Karpas-422 (cell line): ENCODE data around the gene OTOP2. TPM values are rescaled to one million over a fixed set of nuclear protein-coding genes. Genes with fewer than 3 reads are reported as not detected.

Experiments
- DNase-seq: peaks from one replicate; pipeline ENCODE4 v3.0.0-alpha.2; 2015
- H2AFZ ChIP-seq: fragments of 200-600 bp; sonication (generic); 2 replicates; pipeline ENCODE4 v1.6.1; 2014; ENCODE audit warnings: antibody characterized with exemption, low read length, mixed read lengths
- H3K27ac ChIP-seq: fragments of 200-600 bp; sonication (generic); 2 replicates; pipeline ENCODE4 v1.5.1; 2014; ENCODE audit warnings: mild to moderate bottlenecking, low read length, moderate library complexity
- H3K27me3 ChIP-seq: fragments of 200-600 bp; sonication (generic); 2 replicates; pipeline ENCODE4 v1.6.1; 2014; ENCODE audit warnings: low read length, mixed read lengths
- H3K36me3 ChIP-seq: fragments of 200-600 bp; sonication (generic); 2 replicates; pipeline ENCODE4 v1.6.1; 2014; ENCODE audit warnings: low read length, mixed read lengths; ENCODE audit not compliant: insufficient read depth
- H3K4me1 ChIP-seq: fragments of 200-600 bp; sonication (generic); 2 replicates; pipeline ENCODE4 v1.6.1; 2014; ENCODE audit warnings: mild to moderate bottlenecking, low read length, mixed read lengths
- H3K4me2 ChIP-seq: fragments of 200-600 bp; sonication (generic); 2 replicates; pipeline ENCODE4 v1.6.1; 2014; ENCODE audit warnings: low read length, low read depth, mild to moderate bottlenecking; ENCODE audit not compliant: poor library complexity, severe bottlenecking
- H3K4me3 ChIP-seq: fragments of 200-600 bp; sonication (generic); 2 replicates; pipeline ENCODE4 v1.5.1; 2014; ENCODE audit warnings: mild to moderate bottlenecking, antibody characterized with exemption, low read length, mixed read lengths
- H3K79me2 ChIP-seq: fragments of 200-600 bp; sonication (generic); 2 replicates; pipeline ENCODE4 v1.6.1; 2014; ENCODE audit warnings: mild to moderate bottlenecking, low read length, mixed read lengths
- H3K9ac ChIP-seq: fragments of 200-600 bp; sonication (generic); 2 replicates; pipeline ENCODE4 v1.6.0; 2014; ENCODE audit warnings: low read length
- H3K9me2 ChIP-seq: fragments of 200-600 bp; sonication (generic), shearing (Covaris generic); replicated peaks from 2 replicates; pipeline ENCODE4 v1.6.0; 2014; ENCODE audit warnings: mild to moderate bottlenecking, low read length, moderate library complexity; ENCODE audit not compliant: insufficient read depth
- H3K9me3 ChIP-seq: fragments of 300-700, 200-600 bp; sonication (generic); 2 replicates; pipeline ENCODE4 v1.6.1; 2014; ENCODE audit warnings: low read length, mixed read lengths
- H4K20me1 ChIP-seq: fragments of 200-600 bp; sonication (generic); 2 replicates; pipeline ENCODE4 v1.6.1; 2014; ENCODE audit warnings: mild to moderate bottlenecking, antibody characterized with exemption, low read length, low read depth; ENCODE audit not compliant: insufficient read depth
- total RNA-seq: library from RNA; depleted of rRNA; stranded (reverse); fragments of >200 nt; shearing (Covaris generic); gene quantifications from 2 replicates; pipeline ENCODE4 v1.2.3, GENCODE V29; 2014; ENCODE audit warnings: low replicate concordance

OTOP2 gene
- total RNA-seq, 1 experiment from 2014 or later: not detected

- no peak overlapping the region for H3K27ac ChIP-seq
- H3K4me3 ChIP-seq: no peak overlapping the region
- H2AFZ ChIP-seq: no peak overlapping the region
- no peaks in the 10 kb centered on the region for H3K4me1 ChIP-seq
- H3K79me2 ChIP-seq: no peaks in the 10 kb centered on the region
- H3K9me2 ChIP-seq: no peaks in the 10 kb centered on the region
- DNase-seq: no peak
- H3K9ac ChIP-seq: no peak overlapping the region
- H3K36me3 ChIP-seq: no peaks in the 10 kb centered on the region
- no peaks in the 10 kb centered on the region for H3K27me3 ChIP-seq
- no peaks in the 10 kb centered on the region for H4K20me1 ChIP-seq
- H3K4me2 ChIP-seq: no peak overlapping the region
- H3K9me3 ChIP-seq: no peaks in the 10 kb centered on the region
Observed at GRCh38 chr17:74951065-74951464, 27.0 kb downstream of the OTOP2 start.

GRCh38 chr17:74951680-74952421 is 27.8 kb downstream of the OTOP2 start:
- Histone ChIP-seq H3K9me2 (no peaks in the 10 kb centered on the region), H2AFZ (no peak overlapping the region), H4K20me1 (no peaks in the 10 kb centered on the region), H3K79me2 (no peaks in the 10 kb centered on the region), H3K4me1 (no peaks in the 10 kb centered on the region), H3K36me3 (no peaks in the 10 kb centered on the region), H3K27me3 (no peaks in the 10 kb centered on the region), H3K9me3 (no peaks in the 10 kb centered on the region), H3K9ac (no peak overlapping the region), H3K27ac (no peak overlapping the region), H3K4me2 (no peak overlapping the region), H3K4me3 (no peak overlapping the region)
- no peak for DNase-seq

DNA sequence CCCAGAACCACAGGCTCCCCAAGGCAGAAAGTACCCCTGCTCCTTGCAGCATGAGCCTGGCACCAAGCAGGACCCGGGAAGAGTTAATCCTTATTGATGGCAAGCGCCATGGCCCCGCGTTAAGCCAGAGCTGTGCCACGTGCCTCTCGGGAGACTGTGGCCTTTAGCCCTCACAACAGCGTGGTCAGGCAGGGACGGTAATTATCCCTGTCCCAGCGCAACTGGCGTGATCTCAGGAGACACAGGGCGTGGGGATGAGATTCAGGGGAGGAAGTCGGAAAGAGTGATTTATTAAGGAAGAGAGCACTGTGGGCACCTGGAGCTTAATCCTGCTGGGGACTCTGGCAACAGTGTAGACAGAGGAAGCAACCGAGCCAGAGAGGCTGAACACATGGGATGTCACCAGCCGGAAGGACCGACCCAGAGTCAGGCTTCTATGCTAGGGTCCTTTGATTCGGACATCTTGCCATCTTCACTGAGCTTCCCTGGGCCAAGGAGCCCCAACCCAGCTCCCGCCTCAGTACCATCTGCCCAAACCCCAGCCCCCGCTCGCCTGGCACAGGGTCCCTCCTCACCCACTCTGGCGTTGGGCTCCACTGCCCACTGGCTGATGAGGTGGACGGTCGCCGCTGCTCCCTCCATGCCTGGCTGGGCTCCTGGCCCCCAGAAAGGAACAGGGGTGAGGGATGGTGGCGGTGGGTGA is 28.5 kb downstream of the OTOP2 start:
- no peak overlapping the region for H3K4me2 ChIP-seq
- no peaks in the 10 kb centered on the region for H3K36me3 ChIP-seq
- H3K79me2 ChIP-seq: no peaks in the 10 kb centered on the region

GRCh38 chr17:74953134-74953687 is 29.1 kb downstream of the OTOP2 start:
- H3K9me2 ChIP-seq: no peaks in the 10 kb centered on the region
- H3K27me3 ChIP-seq: no peaks in the 10 kb centered on the region
- no peaks in the 10 kb centered on the region for H3K79me2 ChIP-seq
- no peaks in the 10 kb centered on the region for H4K20me1 ChIP-seq
- H3K9me3 ChIP-seq: no peaks in the 10 kb centered on the region
- H3K4me2 ChIP-seq: no peak overlapping the region
- H3K36me3 ChIP-seq: no peaks in the 10 kb centered on the region
- no peak overlapping the region for H3K4me3 ChIP-seq
- DNase-seq: no peak
- H3K27ac ChIP-seq: no peak overlapping the region
- no peak overlapping the region for H2AFZ ChIP-seq
- H3K9ac ChIP-seq: no peak overlapping the region
- H3K4me1 ChIP-seq: no peaks in the 10 kb centered on the region

More for the DNA sequence above, 28.5 kb downstream of the OTOP2 start:
- Histone ChIP-seq H3K27ac (no peak overlapping the region), H3K4me1 (no peaks in the 10 kb centered on the region), H3K4me3 (no peak overlapping the region), H3K9me2 (no peaks in the 10 kb centered on the region), H4K20me1 (no peaks in the 10 kb centered on the region), H2AFZ (no peak overlapping the region), H3K9me3 (no peaks in the 10 kb centered on the region), H3K9ac (no peak overlapping the region), H3K27me3 (no peaks in the 10 kb centered on the region)
- no peak for DNase-seq

DNA sequence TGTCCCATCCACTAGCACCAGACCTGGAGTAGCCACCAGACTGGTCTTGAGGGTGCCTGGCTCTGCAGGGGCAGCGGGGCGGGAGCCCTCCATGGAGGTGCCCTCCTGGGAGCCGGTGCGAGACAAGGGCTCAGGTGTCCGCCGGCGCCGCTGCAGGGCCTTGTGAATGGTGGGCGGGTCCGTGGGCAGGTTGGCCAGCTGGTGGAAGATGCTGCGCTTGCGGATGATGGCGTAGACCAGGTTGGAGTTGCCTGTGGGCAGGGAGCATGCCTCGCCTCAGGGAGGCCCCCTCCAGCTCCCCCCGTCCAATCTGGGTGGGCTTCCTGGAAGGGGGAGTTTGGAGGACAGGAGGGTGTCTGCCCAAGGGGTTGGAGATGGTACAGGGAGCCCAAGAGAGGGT is 30.0 kb downstream of the OTOP2 start:
- H3K9me3 ChIP-seq: no peaks in the 10 kb centered on the region
- no peaks in the 10 kb centered on the region for H3K36me3 ChIP-seq
- no peaks in the 10 kb centered on the region for H3K27me3 ChIP-seq
- H3K4me3 ChIP-seq: no peak overlapping the region
- no peak for DNase-seq
- H3K79me2 ChIP-seq: no peaks in the 10 kb centered on the region
- H3K4me1 ChIP-seq: no peaks in the 10 kb centered on the region
- no peaks in the 10 kb centered on the region for H4K20me1 ChIP-seq
- no peak overlapping the region for H3K4me2 ChIP-seq
- H2AFZ ChIP-seq: no peak overlapping the region
- no peak overlapping the region for H3K27ac ChIP-seq
- H3K9ac ChIP-seq: no peak overlapping the region
- H3K9me2 ChIP-seq: no peaks in the 10 kb centered on the region

DNA sequence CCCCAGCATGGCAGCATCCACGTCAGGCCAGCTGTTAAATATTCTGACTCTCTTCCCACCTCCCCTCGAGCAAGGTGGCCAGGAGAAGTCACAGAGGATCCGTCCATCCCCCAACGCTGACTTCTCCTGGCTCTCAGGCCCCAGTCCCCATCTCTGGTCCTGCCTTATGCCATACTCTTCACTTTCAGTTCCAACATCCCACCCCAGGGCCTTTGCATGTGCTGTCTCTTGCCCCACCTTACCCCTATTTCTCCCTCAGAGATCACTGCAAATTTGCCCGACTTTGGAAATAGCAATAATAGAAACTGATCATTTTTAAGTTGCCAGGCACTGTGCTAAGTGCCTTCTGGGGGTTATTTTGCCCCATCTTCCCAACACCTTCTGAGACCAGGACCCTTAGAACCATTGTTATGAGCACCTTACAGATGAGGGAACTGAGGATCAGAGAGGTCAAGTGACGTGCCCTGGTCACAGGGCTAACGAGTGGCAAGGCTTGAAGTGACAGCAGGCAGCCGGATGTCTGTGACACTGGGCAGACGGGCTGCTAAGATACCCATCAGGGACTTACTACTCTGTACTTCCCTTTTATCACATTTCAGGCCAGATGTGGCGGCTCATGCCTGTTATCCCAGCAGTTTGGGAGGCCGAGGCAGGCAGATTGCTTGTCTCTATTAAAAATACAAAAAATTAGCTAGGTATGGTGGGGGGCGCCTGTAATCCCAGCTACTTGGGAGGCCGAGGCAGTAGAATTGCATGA is 30.8 kb downstream of the OTOP2 start:
- DNase-seq: no peak

DNA sequence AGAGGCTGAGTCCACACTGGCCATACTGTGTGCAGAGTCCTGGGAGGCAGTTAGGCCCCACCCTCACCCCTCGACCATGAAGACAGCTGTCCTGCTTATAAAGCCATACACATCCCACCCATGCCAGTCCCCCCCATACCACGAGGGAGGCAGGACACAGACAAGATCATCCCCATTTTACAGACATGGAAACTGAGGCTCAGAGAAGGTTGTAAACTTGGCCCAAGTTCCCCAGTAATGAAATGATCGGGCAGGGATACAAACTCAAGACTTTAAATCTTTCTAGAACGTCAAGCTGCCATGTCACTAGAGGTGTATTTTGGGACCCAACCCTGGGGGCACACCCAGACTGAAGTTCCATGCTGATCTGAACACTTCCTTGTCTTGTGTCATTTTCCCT is 32.0 kb downstream of the OTOP2 start:
- H3K27me3 ChIP-seq: no peaks in the 10 kb centered on the region
- no peaks in the 10 kb centered on the region for H3K36me3 ChIP-seq
- no peaks in the 10 kb centered on the region for H4K20me1 ChIP-seq
- DNase-seq: no peak
- H3K9me2 ChIP-seq: no peaks in the 10 kb centered on the region
- H3K79me2 ChIP-seq: no peaks in the 10 kb centered on the region
- H3K9me3 ChIP-seq: no peaks in the 10 kb centered on the region
- no peak overlapping the region for H3K4me3 ChIP-seq
- H2AFZ ChIP-seq: no peak overlapping the region
- peaks cover 7% of the 10 kb centered on the region for H3K4me1 ChIP-seq
- no peak overlapping the region for H3K4me2 ChIP-seq
- H3K27ac ChIP-seq: no peak overlapping the region
- no peak overlapping the region for H3K9ac ChIP-seq

More for the DNA sequence above, 30.8 kb downstream of the OTOP2 start:
- H3K36me3 ChIP-seq: no peaks in the 10 kb centered on the region
- no peaks in the 10 kb centered on the region for H3K9me3 ChIP-seq
- no peak overlapping the region for H3K4me3 ChIP-seq
- no peaks in the 10 kb centered on the region for H3K27me3 ChIP-seq
- H3K4me2 ChIP-seq: no peak overlapping the region
- no peaks in the 10 kb centered on the region for H4K20me1 ChIP-seq
- no peaks in the 10 kb centered on the region for H3K9me2 ChIP-seq
- H2AFZ ChIP-seq: no peak overlapping the region
- no peaks in the 10 kb centered on the region for H3K4me1 ChIP-seq
- H3K79me2 ChIP-seq: no peaks in the 10 kb centered on the region
- no peak overlapping the region for H3K27ac ChIP-seq
- H3K9ac ChIP-seq: no peak overlapping the region
